Choroid plexus epithelial cell (primary cell): ENCODE results near the gene CAND1.

ENCODE experiments used
- DNase-seq: peaks from one replicate; pipeline ENCODE4 v3.0.0-alpha.2; 2010; ENCODE audit warnings: low read depth
- H3K4me3 ChIP-seq: 2 replicates; pipeline ENCODE4 v1.5.1; 2011; ENCODE audit warnings: low read depth, mild to moderate bottlenecking, control low read depth, low read length, moderate library complexity
- TF ChIP-seq, protein P1 (sequence below): conservative IDR thresholded peaks from 2 replicates; pipeline ENCODE4 v1.5.1; 2011; ENCODE audit warnings: low read depth, mild to moderate bottlenecking, control low read depth, inconsistent platforms, low read length, moderate library complexity

CAND1 gene

DNA sequence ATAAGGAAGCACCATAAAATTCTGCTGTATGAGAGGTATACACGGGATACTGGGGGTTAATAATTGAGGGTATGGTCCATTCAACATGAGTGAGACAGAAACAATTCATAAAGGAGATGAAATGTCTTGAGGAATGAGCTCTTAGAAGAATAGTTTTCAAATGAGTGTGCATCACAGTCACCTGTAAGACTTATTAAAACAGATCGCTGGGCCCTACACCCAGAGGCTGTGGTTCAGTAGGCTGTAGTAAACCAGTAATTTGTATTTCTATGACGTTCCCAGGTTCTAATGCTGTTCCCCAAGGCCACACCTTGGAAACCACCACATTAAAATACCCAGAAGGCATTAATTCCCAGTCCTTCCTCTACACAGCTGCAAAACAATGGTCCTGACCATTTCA, 49.6 kb downstream of the CAND1 start:
- no peak for DNase-seq
- TF ChIP-seq, protein P1, sequence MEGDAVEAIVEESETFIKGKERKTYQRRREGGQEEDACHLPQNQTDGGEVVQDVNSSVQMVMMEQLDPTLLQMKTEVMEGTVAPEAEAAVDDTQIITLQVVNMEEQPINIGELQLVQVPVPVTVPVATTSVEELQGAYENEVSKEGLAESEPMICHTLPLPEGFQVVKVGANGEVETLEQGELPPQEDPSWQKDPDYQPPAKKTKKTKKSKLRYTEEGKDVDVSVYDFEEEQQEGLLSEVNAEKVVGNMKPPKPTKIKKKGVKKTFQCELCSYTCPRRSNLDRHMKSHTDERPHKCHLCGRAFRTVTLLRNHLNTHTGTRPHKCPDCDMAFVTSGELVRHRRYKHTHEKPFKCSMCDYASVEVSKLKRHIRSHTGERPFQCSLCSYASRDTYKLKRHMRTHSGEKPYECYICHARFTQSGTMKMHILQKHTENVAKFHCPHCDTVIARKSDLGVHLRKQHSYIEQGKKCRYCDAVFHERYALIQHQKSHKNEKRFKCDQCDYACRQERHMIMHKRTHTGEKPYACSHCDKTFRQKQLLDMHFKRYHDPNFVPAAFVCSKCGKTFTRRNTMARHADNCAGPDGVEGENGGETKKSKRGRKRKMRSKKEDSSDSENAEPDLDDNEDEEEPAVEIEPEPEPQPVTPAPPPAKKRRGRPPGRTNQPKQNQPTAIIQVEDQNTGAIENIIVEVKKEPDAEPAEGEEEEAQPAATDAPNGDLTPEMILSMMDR: no peak
- no peak overlapping the region for H3K4me3 ChIP-seq

DNA sequence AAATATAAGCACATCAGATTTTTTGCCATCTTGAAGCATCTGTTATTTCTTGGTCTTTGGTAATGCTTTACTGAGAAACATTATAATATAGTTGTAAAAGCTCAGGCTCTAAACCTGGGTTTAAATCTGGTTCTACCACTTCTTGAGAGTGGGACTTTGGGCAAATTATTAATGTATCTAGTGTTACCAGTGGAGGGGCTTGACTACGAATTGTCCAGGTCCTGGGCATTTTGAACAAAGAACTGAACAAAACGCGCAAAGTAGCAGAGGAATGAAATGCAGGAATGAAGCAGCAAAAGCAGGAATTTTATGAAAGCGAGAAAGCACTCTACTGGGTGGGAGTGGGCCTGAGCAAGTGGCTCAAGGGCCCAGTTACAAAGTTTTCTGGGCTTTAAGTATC, 50.8 kb downstream of the CAND1 start:
- TF ChIP-seq, protein P1: no peak
- no peak overlapping the region for H3K4me3 ChIP-seq
- DNase-seq: no peak

DNA sequence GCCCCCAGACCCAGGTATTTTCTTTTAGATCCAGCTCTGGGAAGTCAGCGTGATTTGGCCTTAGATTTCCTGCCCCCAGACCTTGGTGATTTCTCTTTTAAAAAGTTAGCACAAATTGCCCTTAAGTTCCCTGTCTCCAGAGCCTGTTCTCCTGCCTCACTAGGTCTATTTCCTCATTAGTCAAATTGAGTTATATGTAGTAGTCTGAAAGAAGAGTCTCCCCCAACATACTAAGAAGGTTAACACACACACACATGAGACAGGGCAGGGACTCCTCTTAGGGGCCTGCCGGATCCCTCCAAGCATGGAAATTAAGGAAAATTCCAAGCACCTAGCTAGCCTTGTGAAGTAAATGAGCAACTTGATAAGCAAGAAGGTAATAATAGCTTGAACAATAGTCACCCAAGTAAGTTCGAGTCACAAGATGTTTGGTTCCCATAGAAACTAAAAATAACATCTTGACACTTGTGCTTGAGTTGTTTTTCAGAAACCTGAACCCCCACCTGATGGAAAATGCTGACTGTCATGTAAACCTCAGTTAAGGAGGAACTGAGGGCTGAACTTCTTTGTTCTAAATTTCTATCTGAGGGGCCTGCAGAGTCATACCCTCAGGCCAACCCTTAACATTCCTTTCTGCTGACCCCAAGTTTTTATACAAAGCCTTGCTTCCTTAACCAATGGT, 51.6 kb downstream of the CAND1 start:
- DNase-seq: peak; percentile 41
- TF ChIP-seq, protein P1: no peak
- no peak overlapping the region for H3K4me3 ChIP-seq

DNA sequence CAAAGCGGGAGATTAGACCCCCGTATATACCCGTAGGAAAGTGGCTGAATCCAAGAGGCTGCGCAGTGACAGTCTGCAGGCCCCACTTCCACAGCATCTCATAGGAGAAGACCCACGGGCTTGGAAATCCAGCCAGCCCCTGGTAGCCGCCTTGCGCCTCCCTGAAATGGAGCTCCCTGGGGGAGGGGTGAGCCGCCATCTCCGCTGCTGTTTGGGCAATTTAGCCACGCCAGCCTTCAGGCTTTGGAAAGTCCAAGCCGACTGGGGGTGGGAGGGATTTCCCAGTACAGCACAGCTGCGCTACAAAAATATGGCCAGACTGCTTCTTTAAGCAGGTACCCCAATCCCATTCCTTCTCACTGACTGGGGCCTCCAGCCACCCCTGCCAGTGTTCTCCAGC, 53.4 kb downstream of the CAND1 start:
- no peak overlapping the region for H3K4me3 ChIP-seq
- DNase-seq: no peak
- TF ChIP-seq, protein P1: no peak

DNA sequence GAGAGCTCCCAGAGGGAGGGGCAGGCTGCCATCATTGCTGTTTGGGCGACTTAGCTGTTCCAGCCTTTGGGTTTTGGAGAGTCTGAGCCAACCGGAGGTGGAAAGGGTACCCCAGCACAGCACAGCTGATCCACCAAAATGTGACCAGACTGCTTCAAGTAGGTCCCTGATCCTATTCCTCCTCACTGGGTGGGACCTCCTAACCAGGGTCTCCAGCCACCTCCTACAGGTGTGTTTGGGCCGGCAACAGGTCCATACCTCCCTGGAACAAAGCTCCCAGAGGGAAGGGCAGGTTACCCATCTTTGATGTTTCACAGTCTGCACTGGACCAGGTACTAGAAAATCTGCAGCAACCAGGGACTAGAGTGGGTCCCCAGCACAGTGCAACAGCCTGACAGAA, 53.8 kb downstream of the CAND1 start:
- TF ChIP-seq, protein P1: no peak
- no peak overlapping the region for H3K4me3 ChIP-seq
- DNase-seq: no peak

DNA sequence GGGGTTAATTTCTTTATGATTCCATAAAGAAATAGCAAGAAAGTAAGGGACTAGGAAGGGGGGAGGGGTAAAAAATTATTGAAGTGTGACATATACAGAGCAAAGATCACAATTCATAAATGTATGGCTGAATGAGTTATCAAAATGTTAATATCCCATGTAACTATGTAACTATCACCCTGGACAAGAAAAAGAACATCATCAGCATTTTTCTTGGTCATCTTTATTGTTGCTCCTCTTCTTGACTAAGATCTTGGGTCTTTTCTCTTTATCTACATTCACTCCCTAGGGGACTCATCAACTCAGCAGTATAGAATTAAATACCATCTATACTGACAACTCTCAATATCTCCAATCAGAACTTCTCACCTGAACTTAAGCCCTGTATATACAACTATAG, 57.5 kb downstream of the CAND1 start:
- no peak for DNase-seq
- no peak overlapping the region for H3K4me3 ChIP-seq
- TF ChIP-seq, protein P1: no peak

DNA sequence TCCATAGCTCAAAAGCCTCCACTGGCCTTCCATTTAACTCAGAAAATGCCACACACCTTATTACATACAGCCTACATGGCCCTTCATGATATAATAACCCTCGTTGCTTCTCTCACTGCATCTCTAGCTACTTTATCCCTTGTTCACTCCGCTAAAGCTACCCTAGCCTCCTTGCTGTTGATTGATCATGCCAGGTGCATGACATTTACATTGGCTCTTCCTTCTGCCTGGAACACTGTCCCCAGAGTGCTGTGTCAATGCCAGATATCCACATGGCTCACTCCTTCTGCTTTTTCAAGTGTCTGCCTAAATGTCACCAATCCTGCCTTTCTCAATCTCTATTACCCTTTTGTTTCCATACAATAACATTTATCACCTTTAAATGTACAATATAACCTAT, 58.3 kb downstream of the CAND1 start:
- DNase-seq: no peak
- H3K4me3 ChIP-seq: no peak overlapping the region
- TF ChIP-seq, protein P1: no peak
